CD4-positive, alpha-beta T cell treated with Interleukin-2 at 100 ng/mL for 4 hours (primary cell): Measurements from ENCODE around the gene B3GLCT.
A peak's percentile ranks its signal among the peaks of the same experiment; 100 is the strongest.
"Not testable (repeated sequence)": the region's sequence is repeated elsewhere in the genome, so short reads cannot be mapped to it uniquely, and the experiment has no call there.

Experiments
- DNase-seq: peaks from one replicate; pipeline ENCODE4 v3.0.0-alpha.2; 2020; ENCODE audit warnings: low spot score

B3GLCT gene

GRCh38 chr13:31184451-31184850 lies 15.3 kb upstream of the B3GLCT start:
- DNase-seq, result no peak

- DNase-seq, result no peak
Measured at GRCh38 chr13:31184981-31185645, 14.7 kb upstream of the B3GLCT start.

- no peak for DNase-seq
Measured at GRCh38 chr13:31191748-31192147, 8.0 kb upstream of the B3GLCT start.

- DNase-seq, result no peak
Measured at GRCh38 chr13:31192306-31192705, 7.5 kb upstream of the B3GLCT start.

GRCh38 chr13:31195616-31196015 lies 4.2 kb upstream of the B3GLCT start:
- no peak for DNase-seq

GRCh38 chr13:31196992-31197391 lies 2.8 kb upstream of the B3GLCT start:
- DNase-seq, result no peak

- DNase-seq, result no peak
Measured at GRCh38 chr13:31198519-31198918, 1.3 kb upstream of the B3GLCT start.

- no peak for DNase-seq
Measured at GRCh38 chr13:31199527-31199848, 287 bp upstream of the B3GLCT start.

GRCh38 chr13:31200637-31200971 lies 829 bp downstream of the B3GLCT start:
- peak; percentile 46 for DNase-seq

GRCh38 chr13:31201341-31202031 lies 1.7 kb downstream of the B3GLCT start:
- DNase-seq, result no peak

GRCh38 chr13:31204592-31204991 lies 4.8 kb downstream of the B3GLCT start:
- DNase-seq, result peak; percentile 31

- no peak for DNase-seq
Measured at GRCh38 chr13:31207661-31208552, 8.1 kb downstream of the B3GLCT start.

- DNase-seq, result no peak
Measured at GRCh38 chr13:31208559-31209122, 8.9 kb downstream of the B3GLCT start.

- peak; percentile 12 for DNase-seq
Measured at GRCh38 chr13:31209172-31209840, 9.5 kb downstream of the B3GLCT start.

- DNase-seq, result no peak
Measured at GRCh38 chr13:31209841-31210210, 10.1 kb downstream of the B3GLCT start.

GRCh38 chr13:31213651-31214289 lies 14.0 kb downstream of the B3GLCT start:
- no peak for DNase-seq

- no peak for DNase-seq
Measured at GRCh38 chr13:31214435-31214834, 14.7 kb downstream of the B3GLCT start.

- not testable (repeated sequence) for DNase-seq
Measured at GRCh38 chr13:31216916-31217315, 17.1 kb downstream of the B3GLCT start.

GRCh38 chr13:31219909-31220598 lies 20.3 kb downstream of the B3GLCT start:
- DNase-seq, result no peak

- DNase-seq, result no peak
Measured at GRCh38 chr13:31221057-31221456, 21.3 kb downstream of the B3GLCT start.

GRCh38 chr13:31223215-31223614 lies 23.4 kb downstream of the B3GLCT start:
- DNase-seq, result no peak
